ENCODE results near the gene FBXO7. TPM values are rescaled to one million over a fixed set of nuclear protein-coding genes. Genes with fewer than 3 reads are reported as not detected.

Gene FBXO7
- total RNA-seq, 1 experiment from 2014 or later = 47.8 TPM

DNA sequence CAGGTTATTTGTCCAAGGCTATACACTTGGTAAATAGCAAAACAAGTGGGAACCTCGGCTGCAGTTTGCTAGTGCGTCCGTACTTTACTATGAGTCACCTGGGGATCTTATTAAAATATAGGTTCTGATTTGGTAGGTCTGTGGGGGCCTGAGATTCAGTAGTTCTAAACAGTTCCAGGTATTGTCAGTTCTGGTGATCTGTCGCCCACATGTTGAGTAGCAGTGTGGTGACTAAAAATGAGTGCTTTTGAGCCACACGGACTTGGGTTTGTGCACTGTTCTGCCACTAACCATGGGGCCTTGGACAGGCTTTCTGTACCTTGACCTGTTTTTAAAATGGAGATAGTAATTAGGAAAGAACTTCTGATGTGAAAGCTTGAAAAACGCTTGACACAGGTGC lies 15.7 kb downstream of the FBXO7 start:
- no peak overlapping the region for H3K14ac ChIP-seq (ENCODE audit: insufficient read depth, low read length)
- H3K4me1 ChIP-seq (ENCODE audit: insufficient read depth, low read length) = no peaks in the 10 kb centered on the region
- H2BK15ac ChIP-seq (ENCODE audit: low read depth, low read length) = no peak overlapping the region
- H4K8ac ChIP-seq (replicated peaks; ENCODE audit: insufficient read length, low read depth, low read length) = no peak overlapping the region
- no peak overlapping the region for H2AFZ ChIP-seq (ENCODE audit: low read length)
- no peaks in the 10 kb centered on the region for H3K79me1 ChIP-seq (ENCODE audit: insufficient read depth, low read depth, low read length, poor library complexity, severe bottlenecking)
- H3K56ac ChIP-seq (ENCODE audit: insufficient read length, low read depth, low read length) = no peak overlapping the region
- no peaks in the 10 kb centered on the region for H3K27me3 ChIP-seq (ENCODE audit: insufficient read depth, low read length)
- peaks cover 8 to 53% (median 41%) of the 10 kb centered on the region in 3 experiments; a peak in 5 of 7 replicates for H3K36me3 Mint-ChIP-seq (ENCODE audit: insufficient read depth in 1 of 3, low read depth in 3 of 3)
- WGBS (ENCODE audit: extremely low coverage, insufficient read length, low lambda C conversion rate) = no CpG with 5 or more reads among the region's 6 CpGs
- H2BK120ac ChIP-seq (ENCODE audit: low read depth, low read length, poor library complexity, severe bottlenecking) = no peak overlapping the region
- H2BK12ac ChIP-seq (ENCODE audit: insufficient read length, low read depth, low read length) = no peak overlapping the region
- H3K18ac ChIP-seq (ENCODE audit: insufficient read length, low read depth, low read length) = no peak overlapping the region
- H2BK5ac ChIP-seq (ENCODE audit: insufficient read length, low read length) = no peak overlapping the region
- H3K27ac ChIP-seq (ENCODE audit: insufficient read length, low read depth, low read length) = no peak overlapping the region
- H3T11ph ChIP-seq (ENCODE audit: low read length) = no peak overlapping the region
- DNase-seq = no peak
- H2BK20ac ChIP-seq (ENCODE audit: low read depth, low read length, poor library complexity, severe bottlenecking) = no peak overlapping the region
- no peak overlapping the region for H3K9ac ChIP-seq (ENCODE audit: extremely low read depth, insufficient read length, low read length)
- H3K4me3 Mint-ChIP-seq = no peak overlapping the region
- H3K4ac ChIP-seq (ENCODE audit: low read depth, low read length) = no peak overlapping the region
- H3K4me2 ChIP-seq (ENCODE audit: insufficient read depth, insufficient read length, low read length) = no peak overlapping the region
- no peaks in the 10 kb centered on the region for H3K9me3 Mint-ChIP-seq
- no peak overlapping the region for H3K23ac ChIP-seq (ENCODE audit: insufficient read length, low read depth, low read length)
- no peaks in the 10 kb centered on the region for H3K9me3 ChIP-seq (ENCODE audit: control insufficient read depth, low read depth, low read length)
- H4K20me1 ChIP-seq (ENCODE audit: control insufficient read depth, insufficient read depth, insufficient read length) = no peaks in the 10 kb centered on the region
- no peaks in the 10 kb centered on the region for H3K27me3 Mint-ChIP-seq (ENCODE audit: low read depth)
- H3K27ac Mint-ChIP-seq = no peak overlapping the region
- no peak overlapping the region for H2AK5ac ChIP-seq (ENCODE audit: insufficient read length, low read length)
- no peaks in the 10 kb centered on the region for H3K23me2 ChIP-seq (ENCODE audit: insufficient read length, low read depth, low read length, poor library complexity, severe bottlenecking)
- TF ChIP-seq, protein P1, sequence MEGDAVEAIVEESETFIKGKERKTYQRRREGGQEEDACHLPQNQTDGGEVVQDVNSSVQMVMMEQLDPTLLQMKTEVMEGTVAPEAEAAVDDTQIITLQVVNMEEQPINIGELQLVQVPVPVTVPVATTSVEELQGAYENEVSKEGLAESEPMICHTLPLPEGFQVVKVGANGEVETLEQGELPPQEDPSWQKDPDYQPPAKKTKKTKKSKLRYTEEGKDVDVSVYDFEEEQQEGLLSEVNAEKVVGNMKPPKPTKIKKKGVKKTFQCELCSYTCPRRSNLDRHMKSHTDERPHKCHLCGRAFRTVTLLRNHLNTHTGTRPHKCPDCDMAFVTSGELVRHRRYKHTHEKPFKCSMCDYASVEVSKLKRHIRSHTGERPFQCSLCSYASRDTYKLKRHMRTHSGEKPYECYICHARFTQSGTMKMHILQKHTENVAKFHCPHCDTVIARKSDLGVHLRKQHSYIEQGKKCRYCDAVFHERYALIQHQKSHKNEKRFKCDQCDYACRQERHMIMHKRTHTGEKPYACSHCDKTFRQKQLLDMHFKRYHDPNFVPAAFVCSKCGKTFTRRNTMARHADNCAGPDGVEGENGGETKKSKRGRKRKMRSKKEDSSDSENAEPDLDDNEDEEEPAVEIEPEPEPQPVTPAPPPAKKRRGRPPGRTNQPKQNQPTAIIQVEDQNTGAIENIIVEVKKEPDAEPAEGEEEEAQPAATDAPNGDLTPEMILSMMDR (conservative IDR thresholded peaks at IDR 0.05) = no peak
- H3K79me2 ChIP-seq (ENCODE audit: insufficient read depth, low read length) = no peaks in the 10 kb centered on the region
- no peak overlapping the region for H4K5ac ChIP-seq (ENCODE audit: insufficient read length, low read depth, low read length)
- no peak overlapping the region for H4K91ac ChIP-seq (ENCODE audit: insufficient read length, low read depth, low read length)
- no peaks in the 10 kb centered on the region for H3K4me1 Mint-ChIP-seq

Data from H9 (cell line).